ENCODE results near the gene ANKRD29.
A peak's percentile ranks its signal among the peaks of the same experiment; 100 is the strongest.

The ANKRD29 gene

DNA sequence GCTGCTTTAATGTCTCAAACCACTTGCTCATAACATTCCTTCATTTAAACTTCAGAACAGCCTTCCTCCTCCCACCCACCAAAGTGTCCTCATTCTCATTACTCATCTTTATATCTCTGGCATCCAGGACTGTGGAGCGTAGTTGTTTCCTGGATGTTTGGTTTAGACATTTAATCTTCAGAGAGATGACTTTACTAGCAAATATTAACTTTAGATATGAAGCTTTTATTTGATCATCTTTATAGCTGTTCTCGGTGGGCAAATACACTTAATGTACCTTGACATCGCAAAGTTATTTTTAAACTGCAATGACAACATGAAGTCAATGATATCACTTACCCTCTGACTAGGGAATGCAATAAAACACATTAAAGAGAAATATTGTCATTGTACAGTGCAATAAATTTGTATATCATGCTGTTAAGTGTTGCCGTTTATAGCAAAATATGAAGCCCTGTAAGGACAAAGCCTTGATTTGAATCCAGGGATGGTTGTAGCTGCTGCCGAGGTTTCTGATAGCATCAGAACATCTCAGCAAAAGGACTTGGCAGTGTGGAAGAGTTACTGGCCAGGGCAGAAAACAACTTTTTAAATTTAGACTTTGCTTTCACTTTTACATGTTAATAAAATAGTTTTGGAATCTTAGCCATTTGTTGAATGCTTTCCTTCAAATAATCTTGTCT is 21.9 kb upstream of the ANKRD29 start (continued):
- TF ChIP-seq INSM2 (tag by site-specific recombination; IDR thresholded peaks at IDR 0.05): peak; percentile 75; the same call in 1 of the 2 replicates
- no peak for TF ChIP-seq ZNF791 (tag by site-specific recombination; IDR thresholded peaks at IDR 0.05)
- TF ChIP-seq, protein P1, sequence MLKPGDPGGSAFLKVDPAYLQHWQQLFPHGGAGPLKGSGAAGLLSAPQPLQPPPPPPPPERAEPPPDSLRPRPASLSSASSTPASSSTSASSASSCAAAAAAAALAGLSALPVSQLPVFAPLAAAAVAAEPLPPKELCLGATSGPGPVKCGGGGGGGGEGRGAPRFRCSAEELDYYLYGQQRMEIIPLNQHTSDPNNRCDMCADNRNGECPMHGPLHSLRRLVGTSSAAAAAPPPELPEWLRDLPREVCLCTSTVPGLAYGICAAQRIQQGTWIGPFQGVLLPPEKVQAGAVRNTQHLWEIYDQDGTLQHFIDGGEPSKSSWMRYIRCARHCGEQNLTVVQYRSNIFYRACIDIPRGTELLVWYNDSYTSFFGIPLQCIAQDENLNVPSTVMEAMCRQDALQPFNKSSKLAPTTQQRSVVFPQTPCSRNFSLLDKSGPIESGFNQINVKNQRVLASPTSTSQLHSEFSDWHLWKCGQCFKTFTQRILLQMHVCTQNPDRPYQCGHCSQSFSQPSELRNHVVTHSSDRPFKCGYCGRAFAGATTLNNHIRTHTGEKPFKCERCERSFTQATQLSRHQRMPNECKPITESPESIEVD (tag by site-specific recombination; IDR thresholded peaks at IDR 0.05): peak; percentile 98
- TF ChIP-seq ZNF529 (tag by site-specific recombination; IDR thresholded peaks at IDR 0.05; ENCODE audit: insufficient replicate concordance): no peak
- no peak for TF ChIP-seq ZNF510 (tag by site-specific recombination; IDR thresholded peaks at IDR 0.05; ENCODE audit: insufficient replicate concordance)
- 0 out of 2 replicates have a peak, but pooled peaks have one; percentile 27 for TF ChIP-seq ZNF423 (tag by site-specific recombination; IDR thresholded peaks at IDR 0.05)
- TF ChIP-seq, protein P2, sequence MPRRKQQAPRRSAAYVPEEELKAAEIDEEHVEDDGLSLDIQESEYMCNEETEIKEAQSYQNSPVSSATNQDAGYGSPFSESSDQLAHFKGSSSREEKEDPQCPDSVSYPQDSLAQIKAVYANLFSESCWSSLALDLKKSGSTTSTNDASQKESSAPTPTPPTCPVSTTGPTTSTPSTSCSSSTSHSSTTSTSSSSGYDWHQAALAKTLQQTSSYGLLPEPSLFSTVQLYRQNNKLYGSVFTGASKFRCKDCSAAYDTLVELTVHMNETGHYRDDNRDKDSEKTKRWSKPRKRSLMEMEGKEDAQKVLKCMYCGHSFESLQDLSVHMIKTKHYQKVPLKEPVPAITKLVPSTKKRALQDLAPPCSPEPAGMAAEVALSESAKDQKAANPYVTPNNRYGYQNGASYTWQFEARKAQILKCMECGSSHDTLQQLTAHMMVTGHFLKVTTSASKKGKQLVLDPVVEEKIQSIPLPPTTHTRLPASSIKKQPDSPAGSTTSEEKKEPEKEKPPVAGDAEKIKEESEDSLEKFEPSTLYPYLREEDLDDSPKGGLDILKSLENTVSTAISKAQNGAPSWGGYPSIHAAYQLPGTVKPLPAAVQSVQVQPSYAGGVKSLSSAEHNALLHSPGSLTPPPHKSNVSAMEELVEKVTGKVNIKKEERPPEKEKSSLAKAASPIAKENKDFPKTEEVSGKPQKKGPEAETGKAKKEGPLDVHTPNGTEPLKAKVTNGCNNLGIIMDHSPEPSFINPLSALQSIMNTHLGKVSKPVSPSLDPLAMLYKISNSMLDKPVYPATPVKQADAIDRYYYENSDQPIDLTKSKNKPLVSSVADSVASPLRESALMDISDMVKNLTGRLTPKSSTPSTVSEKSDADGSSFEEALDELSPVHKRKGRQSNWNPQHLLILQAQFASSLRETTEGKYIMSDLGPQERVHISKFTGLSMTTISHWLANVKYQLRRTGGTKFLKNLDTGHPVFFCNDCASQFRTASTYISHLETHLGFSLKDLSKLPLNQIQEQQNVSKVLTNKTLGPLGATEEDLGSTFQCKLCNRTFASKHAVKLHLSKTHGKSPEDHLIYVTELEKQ (tag by site-specific recombination; IDR thresholded peaks at IDR 0.05; ENCODE audit: borderline replicate concordance): peak; percentile 91
- TF ChIP-seq ZNF19 (tag by site-specific recombination; IDR thresholded peaks at IDR 0.05; ENCODE audit: low read depth): peak; percentile 81; the same call in 1 of the 2 replicates
- TF ChIP-seq ZNF521 (tag by site-specific recombination; IDR thresholded peaks at IDR 0.05): no peak
- TF ChIP-seq ZNF549 (tag by site-specific recombination; IDR thresholded peaks at IDR 0.05): no peak
- TF ChIP-seq, protein P3, sequence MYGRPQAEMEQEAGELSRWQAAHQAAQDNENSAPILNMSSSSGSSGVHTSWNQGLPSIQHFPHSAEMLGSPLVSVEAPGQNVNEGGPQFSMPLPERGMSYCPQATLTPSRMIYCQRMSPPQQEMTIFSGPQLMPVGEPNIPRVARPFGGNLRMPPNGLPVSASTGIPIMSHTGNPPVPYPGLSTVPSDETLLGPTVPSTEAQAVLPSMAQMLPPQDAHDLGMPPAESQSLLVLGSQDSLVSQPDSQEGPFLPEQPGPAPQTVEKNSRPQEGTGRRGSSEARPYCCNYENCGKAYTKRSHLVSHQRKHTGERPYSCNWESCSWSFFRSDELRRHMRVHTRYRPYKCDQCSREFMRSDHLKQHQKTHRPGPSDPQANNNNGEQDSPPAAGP (tag by site-specific recombination; IDR thresholded peaks at IDR 0.05): no peak
- no peak for TF ChIP-seq ZNF16 (tag by site-specific recombination; IDR thresholded peaks at IDR 0.05; ENCODE audit: low read depth)
- no peak for TF ChIP-seq ZNF132 (tag by site-specific recombination; IDR thresholded peaks at IDR 0.05; ENCODE audit: borderline replicate concordance)
- no peak for TF ChIP-seq EGR2 (tag by site-specific recombination; IDR thresholded peaks at IDR 0.05; ENCODE audit: low read depth)
- no peak for TF ChIP-seq MEIS1 (CRISPR knock-in tag; IDR thresholded peaks at IDR 0.05; ENCODE audit: borderline replicate concordance)
- TF ChIP-seq HOXA7 (CRISPR knock-in tag; IDR thresholded peaks at IDR 0.05; ENCODE audit: borderline replicate concordance): no peak
- peak; percentile 94 for TF ChIP-seq KLF16 (tag by site-specific recombination; IDR thresholded peaks at IDR 0.05)
- TF ChIP-seq ZNF302 (tag by site-specific recombination; IDR thresholded peaks at IDR 0.05; ENCODE audit: low read depth): peak; percentile 24; the same call in 1 of the 2 replicates

GRCh38 chr18:23683671-23684070 is 21.0 kb upstream of the ANKRD29 start:
- no peak overlapping the region for H3K4me3 ChIP-seq (ENCODE audit: low read depth, low read length)
- POLR2A ChIA-PET: no interaction called here
- TF ChIP-seq ZNF121 (tag by site-specific recombination; IDR thresholded peaks at IDR 0.05) (no peak), TRIM28 (IDR thresholded peaks at IDR 0.05; ENCODE audit: borderline replicate concordance, low read length) (no peak), OSR2 (tag by site-specific recombination; IDR thresholded peaks at IDR 0.05) (no peak), ZNF2 (tag by site-specific recombination; IDR thresholded peaks at IDR 0.05) (no peak), ZNF24 (tag by site-specific recombination; IDR thresholded peaks at IDR 0.05) (no peak), ZSCAN23 (tag by site-specific recombination; IDR thresholded peaks at IDR 0.05) (no peak)
- TF ChIP-seq, protein P4, sequence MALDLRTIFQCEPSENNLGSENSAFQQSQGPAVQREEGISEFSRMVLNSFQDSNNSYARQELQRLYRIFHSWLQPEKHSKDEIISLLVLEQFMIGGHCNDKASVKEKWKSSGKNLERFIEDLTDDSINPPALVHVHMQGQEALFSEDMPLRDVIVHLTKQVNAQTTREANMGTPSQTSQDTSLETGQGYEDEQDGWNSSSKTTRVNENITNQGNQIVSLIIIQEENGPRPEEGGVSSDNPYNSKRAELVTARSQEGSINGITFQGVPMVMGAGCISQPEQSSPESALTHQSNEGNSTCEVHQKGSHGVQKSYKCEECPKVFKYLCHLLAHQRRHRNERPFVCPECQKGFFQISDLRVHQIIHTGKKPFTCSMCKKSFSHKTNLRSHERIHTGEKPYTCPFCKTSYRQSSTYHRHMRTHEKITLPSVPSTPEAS (tag by site-specific recombination; IDR thresholded peaks at IDR 0.05): no peak
- H3K4me1 ChIP-seq (ENCODE audit: control insufficient read depth, insufficient read depth, low read length): peaks cover 3% of the 10 kb centered on the region; the same call in 1 of the 2 replicates
- no peaks in the 10 kb centered on the region for H3K36me3 ChIP-seq (ENCODE audit: control insufficient read depth in 2 of 2, insufficient read depth in 1 of 2, low read length in 2 of 2)
- no peak overlapping the region for H3K27ac ChIP-seq (ENCODE audit: extremely low read depth, low read depth, low read length)
- H3K9me3 ChIP-seq (ENCODE audit: control insufficient read depth, insufficient read depth, low read depth, low read length): no peaks in the 10 kb centered on the region
- CTCF ChIA-PET: interaction anchor here (1.1 to 1.5 kb wide), 2 partner anchors 19 to 58 kb away, joined by 3 to 7 read pairs; no protein-coding TSS in a partner anchor

Measured in HEK293 (cell line).